HCT116 (cell line): ENCODE data around the gene MITD1. TPM values are rescaled to one million over a fixed set of nuclear protein-coding genes. Genes with fewer than 3 reads are reported as not detected.
A peak's percentile ranks its signal among the peaks of the same experiment; 100 is the strongest.

Experiments used
- ATAC-seq: fragments of 200-7000 bp; cut with Tn5 transposase; 2 replicates; pipeline ENCODE4 v1.9.1; 2020; ENCODE audit warnings: mild to moderate bottlenecking, moderate library complexity
- Bru-seq: library from RNA; stranded (reverse); fragments of 400-500 nt; gene quantifications from one replicate; lab custom pipeline; 2021; lab: Mats Ljungman, UMichigan
- BruChase-seq, 2 experiments: library from RNA; stranded (reverse); fragments of 400-500 nt; gene quantifications; one replicate each; lab custom pipeline; 2021; lab: Mats Ljungman, UMichigan
- BruUV-seq: library from RNA; stranded (reverse); fragments of 400-500 nt; replicated peaks from 2 replicates; lab custom pipeline; 2021; lab: Mats Ljungman, UMichigan
- CTCF ChIA-PET: fragments of 300-600 bp; sonication (Branson Sonifier 250); formaldehyde crosslinking; loops from one replicate; lab custom pipeline; 2021; ENCODE audit warnings: antibody characterized with exemption; lab: Charles Lee
- POLR2A ChIA-PET: fragments of 300-600, 350-600 bp; sonication (Branson Sonifier 250); formaldehyde crosslinking; loops from one replicate; lab custom pipeline; 2021; ENCODE audit warnings: antibody characterized with exemption; lab: Charles Lee
- RAD21 ChIA-PET, 2 experiments: fragments of 300-600 bp; sonication (Branson Sonifier 250); formaldehyde crosslinking; loops; one replicate each; lab custom pipeline; 2023; ENCODE audit warnings: low total read pairs in 2 of 2; ENCODE audit not compliant: uncharacterized antibody in 2 of 2, unreplicated experiment in 2 of 2, low non-redundant PET in 1 of 2; lab: Charles Lee
- DNase-seq: peaks from one replicate; pipeline ENCODE4 v3.0.0-alpha.2; 2010; ENCODE audit warnings: low read depth, low spot score
- H2AFZ ChIP-seq: fragments of 200-600 bp; shearing (Covaris generic), sonication (generic); 2 replicates; pipeline ENCODE4 v1.6.1; 2017; ENCODE audit warnings: low read depth, mixed run types, mixed read lengths, antibody characterized with exemption, low read length; ENCODE audit not compliant: poor library complexity, severe bottlenecking
- H3K27ac ChIP-seq: 2 replicates; pipeline ENCODE4 v1.5.1; 2012; ENCODE audit warnings: low read depth, low read length
- H3K27me3 ChIP-seq: fragments of 200-600 bp; sonication (generic); 2 replicates; pipeline ENCODE4 v1.6.1; 2016; ENCODE audit warnings: mixed run types, low read length, mixed read lengths; ENCODE audit not compliant: insufficient read depth
- H3K36me3 ChIP-seq, 2 experiments: fragments of 200-500 bp in 1 of 2; fragments of 200-600 bp in 1 of 2; sonication (Bioruptor generic) in 1 of 2; sonication (generic) in 1 of 2; 2 replicates each; pipeline versions ENCODE4 v1.5.1 to v1.6.1; 2014 to 2016; ENCODE audit warnings: low read length in 2 of 2, inconsistent platforms in 1 of 2, mixed read lengths in 1 of 2, mixed run types in 1 of 2; ENCODE audit not compliant: insufficient read depth in 2 of 2, control insufficient read depth in 1 of 2
- H3K4me1 ChIP-seq, 2 experiments: fragments of 200-600 bp in 1 of 2; sonication (generic) in 1 of 2; 2 replicates each; pipeline versions ENCODE4 v1.5.1 to v1.6.1; 2012 to 2017; ENCODE audit warnings: low read length in 2 of 2, inconsistent platforms in 1 of 2, mild to moderate bottlenecking in 1 of 2, mixed read lengths in 1 of 2, mixed run types in 1 of 2, moderate library complexity in 1 of 2; ENCODE audit not compliant: insufficient read depth in 2 of 2, control insufficient read depth in 1 of 2
- H3K4me2 ChIP-seq: fragments of 200-600 bp; sonication (generic); 2 replicates; pipeline ENCODE4 v1.6.1; 2017; ENCODE audit warnings: mixed run types, low read length, mixed read lengths
- H3K4me3 ChIP-seq, 2 experiments: fragments of 200-600 bp in 1 of 2; sonication (generic) in 1 of 2; replicated peaks in 1 of 2; 2 replicates each; pipeline ENCODE4 v1.5.1; 2011 to 2016; ENCODE audit warnings: low read length in 2 of 2, control low read depth in 1 of 2, low read depth in 1 of 2, mild to moderate bottlenecking in 1 of 2, mixed read lengths in 1 of 2, mixed run types in 1 of 2
- H3K79me2 ChIP-seq: fragments of 200-600 bp; sonication (generic); 2 replicates; pipeline ENCODE4 v1.6.1; 2017; ENCODE audit warnings: mild to moderate bottlenecking, mixed run types, low read length, moderate library complexity, mixed read lengths; ENCODE audit not compliant: insufficient read depth
- H3K9ac ChIP-seq: fragments of 200-600 bp; sonication (generic); 2 replicates; pipeline ENCODE4 v1.6.1; 2016; ENCODE audit warnings: low read length, mixed read lengths
- H3K9me2 ChIP-seq: fragments of 200-600 bp; sonication (generic), shearing (Covaris generic); 2 replicates; pipeline ENCODE4 v1.6.1; 2017; ENCODE audit warnings: mixed run types, mild to moderate bottlenecking, moderate library complexity; ENCODE audit not compliant: insufficient read depth
- H3K9me3 ChIP-seq, 2 experiments: fragments of 200-500 bp in 1 of 2; fragments of 200-600 bp in 1 of 2; sonication (Bioruptor generic) in 1 of 2; sonication (generic) in 1 of 2; 2 replicates each; pipeline ENCODE4 v1.6.1; 2014 to 2017; ENCODE audit warnings: low read length in 2 of 2, mixed read lengths in 2 of 2, inconsistent platforms in 1 of 2, low read depth in 1 of 2, mild to moderate bottlenecking in 1 of 2, mixed run types in 1 of 2, moderate library complexity in 1 of 2; ENCODE audit not compliant: control insufficient read depth in 1 of 2, insufficient read depth in 1 of 2
- H4K20me1 ChIP-seq: fragments of 200-600 bp; sonication (generic), shearing (Covaris generic); 2 replicates; pipeline ENCODE4 v1.6.1; 2017; ENCODE audit warnings: mixed run types, mild to moderate bottlenecking, moderate library complexity; ENCODE audit not compliant: insufficient read depth
- CBX3 ChIP-seq: IDR thresholded peaks from 2 replicates; pipeline ENCODE4 v1.6.1; 2012; ENCODE audit warnings: low read depth
- CEBPB ChIP-seq: IDR thresholded peaks from 2 replicates; pipeline ENCODE4 v1.6.1; 2012; ENCODE audit warnings: low read depth
- CTCF ChIP-seq, 3 experiments: fragments of 200-600 bp in 1 of 3; sonication (generic) in 1 of 3; IDR thresholded peaks in 2 of 3; conservative IDR thresholded peaks in 1 of 3; 2 replicates each; pipeline ENCODE4 v1.5.1; 2012 to 2017; ENCODE audit warnings: low read depth in 2 of 3, low read length in 2 of 3, antibody characterized with exemption in 1 of 3, borderline replicate concordance in 1 of 3, control low read depth in 1 of 3, mild to moderate bottlenecking in 1 of 3, mixed read lengths in 1 of 3, mixed run types in 1 of 3, moderate library complexity in 1 of 3; ENCODE audit not compliant: insufficient read depth in 1 of 3
- EGR1 ChIP-seq: IDR thresholded peaks from 2 replicates; pipeline ENCODE4 v1.6.1; 2012; ENCODE audit warnings: low read depth
- EZH2phosphoT487 ChIP-seq: fragments of 200-600 bp; IDR thresholded peaks from 2 replicates; pipeline ENCODE4 v1.6.1; 2018; ENCODE audit warnings: antibody characterized with exemption, borderline replicate concordance
- FOSL1 ChIP-seq: IDR thresholded peaks from 2 replicates; pipeline ENCODE4 v1.6.1; 2012; ENCODE audit warnings: low read depth
- JUND ChIP-seq: IDR thresholded peaks from 2 replicates; pipeline ENCODE4 v1.6.1; 2012
- MAX ChIP-seq: IDR thresholded peaks from 2 replicates; pipeline ENCODE4 v1.6.1; 2012
- RAD21 ChIP-seq: IDR thresholded peaks from 2 replicates; pipeline ENCODE4 v1.6.1; 2012; ENCODE audit warnings: low read depth, mild to moderate bottlenecking
- REST ChIP-seq: IDR thresholded peaks from 2 replicates; pipeline ENCODE4 v1.6.1; 2012; ENCODE audit warnings: low read depth
- SIN3A ChIP-seq: IDR thresholded peaks from 2 replicates; pipeline ENCODE4 v1.6.1; 2012; ENCODE audit warnings: low read depth
- SP1 ChIP-seq: IDR thresholded peaks from 2 replicates; pipeline ENCODE4 v1.6.1; 2012; ENCODE audit warnings: low read depth
- ZBTB33 ChIP-seq: IDR thresholded peaks from 2 replicates; pipeline ENCODE4 v1.6.1; 2011; ENCODE audit warnings: mild to moderate bottlenecking, low read length, moderate library complexity; ENCODE audit not compliant: insufficient replicate concordance; ENCODE audit errors: extremely low read depth
- ZFX ChIP-seq: fragments of 450-650 bp; IDR thresholded peaks from 2 replicates; pipeline ENCODE4 v1.6.1; 2017
- ZNF274 ChIP-seq: fragments of 200-500 bp; sonication (Bioruptor generic); IDR thresholded peaks from 2 replicates; pipeline ENCODE4 v1.6.1; 2014; ENCODE audit warnings: mild to moderate bottlenecking, low read depth, low read length, inconsistent platforms
- intact Hi-C: fragments of 100-400 bp; cut with micrococcal nuclease; formaldehyde crosslinking; loops from 2 replicates; pipeline ENCODE4 v1.10.0; 2022
- long read RNA-seq: library from polyadenylated mRNA; unstranded; transcript quantifications from one replicate; pipeline ENCODE4 v2.0.0, GENCODE V29; 2021; ENCODE audit not compliant: unreplicated experiment
- polyA plus RNA-seq: library from polyadenylated mRNA; unstranded; fragments of >200 nt; gene quantifications from 2 replicates; pipeline ENCODE4 v1.2.1, GENCODE V29; 2012; ENCODE audit warnings: missing spikeins
- total RNA-seq: library from RNA; stranded (reverse); gene quantifications from one replicate; pipeline ENCODE4 v1.2.1, GENCODE V29; 2021; ENCODE audit not compliant: unreplicated experiment

MITD1 gene
- total RNA-seq (20.7 TPM), Bru-seq, nascent RNA (percentile 73 among the genes with signal in this experiment), BruChase-seq, experiment 1, labeled RNA remaining after a 6-hour chase (percentile 76 among the genes with signal in this experiment), BruChase-seq, experiment 2, labeled RNA remaining after a 2-hour chase (percentile 83 among the genes with signal in this experiment)
- polyA plus RNA-seq = 12.4 and 13.3 TPM in 2 replicates
- long read RNA-seq, transcript MITD1-201 (7 exons, 939 nt) = major isoform, 6 of 25 reads
- long read RNA-seq, partial matches to known transcripts = 9 of 25 reads
- long read RNA-seq, other reads (novel, unspliced or antisense) = 4 of 25 reads

- DNase-seq (peak; percentile 92), ATAC-seq (peak; percentile 88)
- CTCF ChIA-PET = interaction anchor here (0.5 to 1.5 kb wide), 3 partner anchors 156 to 376 kb away, joined by 3 to 7 read pairs (median 4); partner anchors contain the start of genes EIF5B and TXNDC9
- Histone ChIP-seq H3K9me2 (no peaks in the 10 kb centered on the region), H3K4me1 (peaks cover 9 to 21% of the 10 kb centered on the region in 2 experiments; a peak in 3 of 4 replicates), H3K9me3 (no peaks in the 10 kb centered on the region), H3K4me2 (peak within 1 kb of the TSS; percentile 81), H3K27ac (peak within 1 kb of the TSS; percentile 67), H3K9ac (peak within 1 kb of the TSS; percentile 91), H3K27me3 (no peaks in the 10 kb centered on the region), H2AFZ (peak within 1 kb of the TSS; percentile 38), H4K20me1 (no peaks in the 10 kb centered on the region), H3K36me3 (no peaks in the 10 kb centered on the region), H3K79me2 (peaks cover 78% of the 10 kb centered on the region), H3K4me3 (peak within 1 kb of the TSS; percentile 72 to 78)
- POLR2A ChIA-PET = interaction anchor here (0.6 to 2.1 kb wide), 2 partner anchors 40 to 193 kb away, joined by 3 to 6 read pairs; partner anchors contain the start of gene C2orf15
- RAD21 ChIA-PET = interaction anchor here in 1 of 2 experiments (0.6 kb wide), 1 partner anchor 323 kb away, joined by 3 read pairs; no protein-coding TSS in a partner anchor
- TSS peak; percentile 82 for BruUV-seq
- intact Hi-C loops = loop anchor here (1.0 to 2.0 kb wide), 2 partner anchors 155 to 310 kb away; partner anchors contain the start of genes REV1 and TXNDC9
- TF ChIP-seq SP1 (peak; percentile 71), EZH2phosphoT487 (no peak), REST (no peak), CEBPB (no peak), ZBTB33 (peak; percentile 82), JUND (0 out of 2 replicates have a peak, but pooled peaks have one; percentile 2), CTCF (IDR thresholded peaks at IDR 0.05 in 2 of 3, conservative IDR thresholded peaks at IDR 0.05 in 1 of 3; ENCODE audit: borderline replicate concordance in 1 of 3, insufficient read depth in 1 of 3, low read depth in 2 of 3, low read length in 2 of 3) (no peak), FOSL1 (no peak), RAD21 (no peak), ZNF274 (no peak), MAX (peak; percentile 90), EGR1 (peak; percentile 66), ZFX (peak; percentile 61; the same call in 1 of the 2 replicates), CBX3 (peak; percentile 96), SIN3A (peak; percentile 95)
Measured at GRCh38 chr2:99180755-99181623, at the start of gene MITD1, which contains the start of gene MRPL30. MITD1 (minus strand) TSS chr2:99181058; CDS start chr2:99180981, 77 bp downstream. MRPL30 (plus strand) TSS chr2:99181184; CDS start chr2:99186204, 5,020 bp downstream.
